K562 (cell line): ENCODE measurements around the gene NPIPB2. TPM values are rescaled to one million over a fixed set of nuclear protein-coding genes. Genes with fewer than 3 reads are reported as not detected.

ENCODE experiments used
- ARID2 ChIP-seq: fragments of 450-650 bp; IDR thresholded peaks from 2 replicates; pipeline ENCODE4 v1.6.1; 2017; ENCODE audit warnings: antibody characterized with exemption, mild to moderate bottlenecking
- MAZ ChIP-seq, 2 experiments: fragments of 450-650 bp in 1 of 2; sonication (generic) in 1 of 2; formaldehyde crosslinking; IDR thresholded peaks in 1 of 2; conservative IDR thresholded peaks in 1 of 2; 2 replicates each; pipeline versions ENCODE4 v1.4.0 to v1.5.0; 2020; ENCODE audit warnings: mild to moderate bottlenecking in 1 of 2, missing genetic modification reagents in 1 of 2
- polyA plus RNA-seq, 8 experiments: library from polyadenylated mRNA; depleted of rRNA in 4 of 8; stranded (reverse) in 5 of 8; unstranded in 3 of 8; fragments of >200 nt; fragmentation: Nextera tagmentation in 2 of 8; fragmentation: Illumina TruSeq in 1 of 8; extraction: Ambion mirVana in 2 of 8; extraction: Trizol in 1 of 8; gene quantifications; 2 replicates each; pipeline versions ENCODE4 v1.2.1 to v1.2.3, GENCODE V29; 2011 to 2014; ENCODE audit warnings: inconsistent platforms in 1 of 8, missing spikeins in 1 of 8
- total RNA-seq, 7 experiments: library from RNA; depleted of rRNA in 6 of 7; stranded (reverse); fragments of >200 nt in 6 of 7; fragmentation: Illumina TruSeq in 2 of 7; extraction: Trizol in 2 of 7; gene quantifications; 2 replicates each; pipeline versions ENCODE4 v1.2.1 to v1.2.3, GENCODE V29; 2011 to 2021; ENCODE audit warnings: low replicate concordance in 1 of 7
- TF ChIP-seq, protein P1 (sequence below), 3 experiments: IDR thresholded peaks in 2 of 3; conservative IDR thresholded peaks in 1 of 3; 2 replicates each; pipeline ENCODE4 v1.5.1; 2011 to 2012; ENCODE audit warnings: low read length in 3 of 3, mild to moderate bottlenecking in 3 of 3, control low read depth in 2 of 3, improper control_type of control experiment in 1 of 3, inconsistent platforms in 1 of 3, low read depth in 1 of 3, mixed read lengths in 1 of 3, moderate library complexity in 1 of 3; ENCODE audit not compliant: insufficient read depth in 2 of 3
- TF ChIP-seq, protein P2 (sequence below), 2 experiments: IDR thresholded peaks in 1 of 2; conservative IDR thresholded peaks in 1 of 2; 2 replicates each; pipeline ENCODE4 v1.6.1; 2016; ENCODE audit warnings: low read depth in 2 of 2, mild to moderate bottlenecking in 1 of 2, missing compliant biosample characterization in 1 of 2, missing genetic modification characterization in 1 of 2, moderate library complexity in 1 of 2

NPIPB2 gene
- total and polyA plus RNA-seq, 9 of the 15 experiments (the other 6 are each of a cell fraction or from before 2014, with no cell fraction given), result 0.21 to 2.9 (median 1.6) TPM; not detected in 1

DNA sequence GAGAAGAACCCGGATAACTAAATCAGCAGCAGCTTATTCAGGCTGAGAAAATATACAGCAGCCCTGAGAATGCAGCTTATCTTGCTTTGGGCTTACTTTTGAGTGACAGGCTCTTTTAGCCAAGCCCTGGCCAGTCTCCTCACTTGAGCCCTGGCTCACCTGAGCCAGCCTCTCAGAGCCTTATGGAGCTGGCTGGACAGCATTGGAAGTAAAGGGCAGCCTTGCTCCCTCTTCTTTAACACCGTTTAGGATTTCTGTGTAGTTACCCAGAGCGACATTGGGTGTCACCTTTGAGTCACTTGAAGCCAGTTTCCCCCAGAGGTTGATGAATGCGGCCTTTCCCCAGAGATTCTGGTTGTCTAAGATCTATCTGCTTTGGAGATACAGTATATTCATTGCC lies 7.7 kb upstream of the NPIPB2 start (continued):
- TF ChIP-seq MAZ (CRISPR knock-in tag; conservative IDR thresholded peaks at IDR 0.05 in 1 of 2, IDR thresholded peaks at IDR 0.05 in 1 of 2) (peak in 1 of 2 experiments; percentile 35; a peak in 1 of 4 replicates), ARID2 (0 out of 2 replicates have a peak, but pooled peaks have one; percentile 42)
- TF ChIP-seq, protein P1, sequence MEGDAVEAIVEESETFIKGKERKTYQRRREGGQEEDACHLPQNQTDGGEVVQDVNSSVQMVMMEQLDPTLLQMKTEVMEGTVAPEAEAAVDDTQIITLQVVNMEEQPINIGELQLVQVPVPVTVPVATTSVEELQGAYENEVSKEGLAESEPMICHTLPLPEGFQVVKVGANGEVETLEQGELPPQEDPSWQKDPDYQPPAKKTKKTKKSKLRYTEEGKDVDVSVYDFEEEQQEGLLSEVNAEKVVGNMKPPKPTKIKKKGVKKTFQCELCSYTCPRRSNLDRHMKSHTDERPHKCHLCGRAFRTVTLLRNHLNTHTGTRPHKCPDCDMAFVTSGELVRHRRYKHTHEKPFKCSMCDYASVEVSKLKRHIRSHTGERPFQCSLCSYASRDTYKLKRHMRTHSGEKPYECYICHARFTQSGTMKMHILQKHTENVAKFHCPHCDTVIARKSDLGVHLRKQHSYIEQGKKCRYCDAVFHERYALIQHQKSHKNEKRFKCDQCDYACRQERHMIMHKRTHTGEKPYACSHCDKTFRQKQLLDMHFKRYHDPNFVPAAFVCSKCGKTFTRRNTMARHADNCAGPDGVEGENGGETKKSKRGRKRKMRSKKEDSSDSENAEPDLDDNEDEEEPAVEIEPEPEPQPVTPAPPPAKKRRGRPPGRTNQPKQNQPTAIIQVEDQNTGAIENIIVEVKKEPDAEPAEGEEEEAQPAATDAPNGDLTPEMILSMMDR (IDR thresholded peaks at IDR 0.05 in 2 of 3, conservative IDR thresholded peaks at IDR 0.05 in 1 of 3; ENCODE audit: insufficient read depth in 2 of 3, low read depth in 1 of 3, low read length in 3 of 3), result peak; percentile 72 to 88 (median 81)
- TF ChIP-seq, protein P2, sequence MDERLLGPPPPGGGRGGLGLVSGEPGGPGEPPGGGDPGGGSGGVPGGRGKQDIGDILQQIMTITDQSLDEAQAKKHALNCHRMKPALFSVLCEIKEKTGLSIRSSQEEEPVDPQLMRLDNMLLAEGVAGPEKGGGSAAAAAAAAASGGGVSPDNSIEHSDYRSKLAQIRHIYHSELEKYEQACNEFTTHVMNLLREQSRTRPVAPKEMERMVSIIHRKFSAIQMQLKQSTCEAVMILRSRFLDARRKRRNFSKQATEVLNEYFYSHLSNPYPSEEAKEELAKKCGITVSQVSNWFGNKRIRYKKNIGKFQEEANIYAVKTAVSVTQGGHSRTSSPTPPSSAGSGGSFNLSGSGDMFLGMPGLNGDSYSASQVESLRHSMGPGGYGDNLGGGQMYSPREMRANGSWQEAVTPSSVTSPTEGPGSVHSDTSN (CRISPR knock-in tag; IDR thresholded peaks at IDR 0.05; ENCODE audit: low read depth), result no peak
- TF ChIP-seq, protein P2 (tag; conservative IDR thresholded peaks at IDR 0.05; ENCODE audit: low read depth), result peak; percentile 41; the same call in 1 of the 2 replicates
